Measurements from ENCODE around the gene ZYG11A.

DNA sequence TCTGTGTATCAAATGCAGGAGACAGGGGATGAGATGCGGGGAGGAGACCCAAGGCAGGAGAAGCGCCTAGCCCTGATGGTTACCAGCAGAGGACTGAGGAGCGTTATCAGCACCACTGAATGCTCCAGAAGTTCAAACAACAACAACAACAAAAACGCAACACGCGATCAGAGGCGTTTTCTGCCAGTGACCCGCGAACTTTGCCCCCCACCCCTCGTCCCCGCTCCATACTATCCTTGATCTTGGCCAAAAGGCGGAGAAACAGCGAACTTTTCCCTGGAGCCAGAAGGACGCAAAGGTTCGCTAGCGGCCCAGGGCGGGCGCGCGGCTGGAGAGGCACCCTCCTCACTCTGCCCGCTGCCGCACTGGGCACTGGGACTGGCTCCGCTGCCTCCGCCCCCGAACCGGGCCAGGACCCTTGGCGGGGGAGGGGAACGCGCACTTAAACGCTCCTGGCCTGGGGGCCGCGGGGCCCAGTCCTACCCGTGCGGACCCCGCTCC, 78.3 kb downstream of the ZYG11A start:
- TF ChIP-seq, protein P1, sequence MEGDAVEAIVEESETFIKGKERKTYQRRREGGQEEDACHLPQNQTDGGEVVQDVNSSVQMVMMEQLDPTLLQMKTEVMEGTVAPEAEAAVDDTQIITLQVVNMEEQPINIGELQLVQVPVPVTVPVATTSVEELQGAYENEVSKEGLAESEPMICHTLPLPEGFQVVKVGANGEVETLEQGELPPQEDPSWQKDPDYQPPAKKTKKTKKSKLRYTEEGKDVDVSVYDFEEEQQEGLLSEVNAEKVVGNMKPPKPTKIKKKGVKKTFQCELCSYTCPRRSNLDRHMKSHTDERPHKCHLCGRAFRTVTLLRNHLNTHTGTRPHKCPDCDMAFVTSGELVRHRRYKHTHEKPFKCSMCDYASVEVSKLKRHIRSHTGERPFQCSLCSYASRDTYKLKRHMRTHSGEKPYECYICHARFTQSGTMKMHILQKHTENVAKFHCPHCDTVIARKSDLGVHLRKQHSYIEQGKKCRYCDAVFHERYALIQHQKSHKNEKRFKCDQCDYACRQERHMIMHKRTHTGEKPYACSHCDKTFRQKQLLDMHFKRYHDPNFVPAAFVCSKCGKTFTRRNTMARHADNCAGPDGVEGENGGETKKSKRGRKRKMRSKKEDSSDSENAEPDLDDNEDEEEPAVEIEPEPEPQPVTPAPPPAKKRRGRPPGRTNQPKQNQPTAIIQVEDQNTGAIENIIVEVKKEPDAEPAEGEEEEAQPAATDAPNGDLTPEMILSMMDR (conservative IDR thresholded peaks at IDR 0.05 in 1 of 2, IDR thresholded peaks at IDR 0.05 in 1 of 2; ENCODE audit: low read depth in 1 of 2, low read length in 2 of 2), result no peak
- TF ChIP-seq EZH2 (IDR thresholded peaks at IDR 0.05; ENCODE audit: low read length, missing control alignments), result no peak
